Mesenteric fat pad (tissue), 1 donor: ENCODE results near the gene RRP9. TPM values are rescaled to one million over a fixed set of nuclear protein-coding genes. Genes with fewer than 3 reads are reported as not detected.
A peak's percentile ranks its signal among the peaks of the same experiment; 100 is the strongest.

Experiments
- DNase-seq: peaks from one replicate; pipeline ENCODE4 v3.0.0-alpha.2; 2020; ENCODE audit warnings: low spot score
- total RNA-seq: library from RNA; stranded (reverse); fragmentation: NEBNext Ultra II Directional; extraction: Animal tissue kit (Norgen Biotek cat#: 25700); gene quantifications from one replicate; pipeline ENCODE4 v1.2.1, GENCODE V29; 2021
- donor health status: DM: yes; HTN: yes; CAD: no.

RRP9 gene
- total RNA-seq, 1 donor from 2014 or later: 29.0 TPM

GRCh38 chr3:51957520-51958205 lies 16.0 kb upstream of the RRP9 start:
- DNase-seq: no peak

GRCh38 chr3:51955893-51956770 lies 14.4 kb upstream of the RRP9 start:
- DNase-seq: no peak

- DNase-seq: no peak
Observed at GRCh38 chr3:51955175-51955892, 13.6 kb upstream of the RRP9 start, which contains the start of gene GPR62. Gene GPR62, plus strand, starts transcription at chr3:51955381. Its CDS starts 272 bp downstream, at chr3:51955653.

GRCh38 chr3:51954713-51955112 lies 13.0 kb upstream of the RRP9 start:
- DNase-seq: no peak

- no peak for DNase-seq
Observed at GRCh38 chr3:51954105-51954504, 12.4 kb upstream of the RRP9 start.

- no peak for DNase-seq
Observed at GRCh38 chr3:51953445-51953844, 11.7 kb upstream of the RRP9 start.

- no peak for DNase-seq
Observed at GRCh38 chr3:51950899-51951298, 9.2 kb upstream of the RRP9 start.

GRCh38 chr3:51949121-51949520 lies 7.4 kb upstream of the RRP9 start:
- DNase-seq: no peak

GRCh38 chr3:51948016-51948580 lies 6.4 kb upstream of the RRP9 start:
- DNase-seq: no peak

- no peak for DNase-seq
Observed at GRCh38 chr3:51947215-51947900, 5.7 kb upstream of the RRP9 start.

GRCh38 chr3:51946796-51947195 lies 5.1 kb upstream of the RRP9 start:
- DNase-seq: no peak

- DNase-seq: no peak
Observed at GRCh38 chr3:51945926-51946705, 4.4 kb upstream of the RRP9 start.

- no peak for DNase-seq
Observed at GRCh38 chr3:51945031-51945840, 3.5 kb upstream of the RRP9 start.

GRCh38 chr3:51944451-51945021 lies 2.8 kb upstream of the RRP9 start:
- no peak for DNase-seq

- peak; percentile 90 for DNase-seq
Observed at GRCh38 chr3:51943451-51944391, 2.0 kb upstream of the RRP9 start.

GRCh38 chr3:51942603-51943450 lies 1.1 kb upstream of the RRP9 start:
- DNase-seq: peak; percentile 90

- no peak for DNase-seq
Observed at GRCh38 chr3:51941463-51941797, 274 bp downstream of the RRP9 start.
